ENCODE measurements around the gene FOXA2.

FOXA2 gene

DNA sequence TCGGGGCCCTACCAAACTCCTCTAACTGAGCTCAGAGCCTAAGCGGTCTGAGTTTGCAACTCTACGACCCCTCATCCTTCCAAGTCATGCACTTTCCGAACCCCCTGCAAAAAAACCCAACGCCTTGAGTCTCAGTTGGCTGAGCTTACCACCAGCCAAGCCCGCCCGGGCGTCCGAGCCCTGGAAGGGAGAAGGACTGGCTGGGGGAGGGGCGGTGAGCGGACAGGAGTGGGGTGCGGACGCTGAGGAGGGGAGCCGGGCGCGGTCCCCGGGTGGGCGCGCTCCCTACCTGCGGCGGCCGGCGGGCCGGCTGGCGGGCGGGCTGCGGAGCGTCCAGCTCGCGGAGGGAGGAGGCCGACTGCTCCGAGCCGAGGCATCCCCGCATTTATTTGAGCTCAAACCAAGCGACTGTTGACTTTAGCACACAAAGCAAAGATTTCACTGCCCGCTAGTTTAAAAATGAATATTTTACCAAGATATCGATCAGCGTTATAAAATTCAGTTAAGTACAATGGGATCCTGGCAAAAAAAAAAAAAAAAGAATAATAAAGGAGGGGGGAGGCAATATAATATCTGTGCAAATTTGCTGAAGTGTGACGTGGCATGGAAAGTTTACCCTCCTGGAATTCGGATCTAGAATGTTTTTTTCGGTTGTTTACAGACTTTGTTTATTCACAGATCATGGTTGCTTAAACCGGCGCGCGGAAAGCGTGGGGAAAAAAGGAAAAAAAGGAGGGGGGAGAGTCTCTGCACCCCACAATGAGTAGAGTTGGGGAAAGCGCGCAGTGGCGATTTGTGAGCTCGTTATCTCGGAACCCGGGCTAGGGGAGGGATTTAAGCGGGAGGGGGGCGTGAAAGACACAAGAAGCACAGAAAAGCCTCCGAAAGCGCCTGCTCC lies 5.9 kb downstream of the FOXA2 start:
- TF ChIP-seq, protein P1, sequence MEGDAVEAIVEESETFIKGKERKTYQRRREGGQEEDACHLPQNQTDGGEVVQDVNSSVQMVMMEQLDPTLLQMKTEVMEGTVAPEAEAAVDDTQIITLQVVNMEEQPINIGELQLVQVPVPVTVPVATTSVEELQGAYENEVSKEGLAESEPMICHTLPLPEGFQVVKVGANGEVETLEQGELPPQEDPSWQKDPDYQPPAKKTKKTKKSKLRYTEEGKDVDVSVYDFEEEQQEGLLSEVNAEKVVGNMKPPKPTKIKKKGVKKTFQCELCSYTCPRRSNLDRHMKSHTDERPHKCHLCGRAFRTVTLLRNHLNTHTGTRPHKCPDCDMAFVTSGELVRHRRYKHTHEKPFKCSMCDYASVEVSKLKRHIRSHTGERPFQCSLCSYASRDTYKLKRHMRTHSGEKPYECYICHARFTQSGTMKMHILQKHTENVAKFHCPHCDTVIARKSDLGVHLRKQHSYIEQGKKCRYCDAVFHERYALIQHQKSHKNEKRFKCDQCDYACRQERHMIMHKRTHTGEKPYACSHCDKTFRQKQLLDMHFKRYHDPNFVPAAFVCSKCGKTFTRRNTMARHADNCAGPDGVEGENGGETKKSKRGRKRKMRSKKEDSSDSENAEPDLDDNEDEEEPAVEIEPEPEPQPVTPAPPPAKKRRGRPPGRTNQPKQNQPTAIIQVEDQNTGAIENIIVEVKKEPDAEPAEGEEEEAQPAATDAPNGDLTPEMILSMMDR (IDR thresholded peaks at IDR 0.05; ENCODE audit: low read depth, low read length), result no peak
- H3K36me3 ChIP-seq, result no peaks in the 10 kb centered on the region
- no peak overlapping the region for H3K27ac ChIP-seq
- peaks cover 14% of the 10 kb centered on the region for H3K9me3 ChIP-seq (ENCODE audit: severe bottlenecking)
- DNase-seq, result no peak
- H3K4me3 ChIP-seq (ENCODE audit: low read depth, low read length), result no peak overlapping the region
- peaks cover 93% of the 10 kb centered on the region for H3K27me3 ChIP-seq (ENCODE audit: insufficient read depth, low read depth, severe bottlenecking)

DNA sequence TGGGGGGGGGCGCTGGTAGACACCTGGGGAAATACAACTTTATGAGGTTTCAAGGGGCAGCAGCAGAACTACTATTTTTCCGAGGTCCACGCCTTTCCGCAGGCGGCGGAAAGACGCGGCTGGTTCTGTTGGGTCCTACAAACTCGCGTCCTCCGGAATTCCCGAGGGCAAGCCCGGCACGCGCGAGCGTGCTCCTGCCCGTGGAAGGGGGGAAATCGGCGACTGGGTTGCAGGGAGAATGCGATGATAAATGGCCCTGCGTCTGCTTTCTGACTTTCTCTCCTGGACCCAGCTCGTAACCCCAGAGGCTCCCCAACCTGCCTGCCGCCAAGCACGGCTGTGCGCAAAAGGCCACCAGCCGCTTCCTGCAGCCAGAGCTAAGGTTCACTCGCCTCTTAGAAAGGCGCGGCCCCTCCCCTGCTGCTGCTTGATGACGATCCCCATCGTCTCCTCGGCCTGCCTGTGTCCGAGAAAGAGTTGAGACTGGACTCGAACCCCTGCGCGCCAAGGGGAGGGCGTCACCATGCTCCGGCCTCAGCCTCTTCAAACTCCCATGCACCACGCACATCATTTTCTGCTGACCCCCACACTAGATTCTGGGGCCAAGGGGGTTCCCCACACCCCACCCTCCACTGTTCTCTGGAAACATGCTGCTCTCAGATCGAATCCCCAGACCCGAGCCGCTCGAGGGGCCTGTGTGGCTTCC lies 6.7 kb downstream of the FOXA2 start:
- Histone ChIP-seq H3K27me3 (ENCODE audit: insufficient read depth, low read depth, severe bottlenecking) (peaks cover 93% of the 10 kb centered on the region), H3K9me3 (ENCODE audit: severe bottlenecking) (peaks cover 8% of the 10 kb centered on the region), H3K27ac (no peak overlapping the region), H3K4me3 (ENCODE audit: low read depth, low read length) (no peak overlapping the region), H3K36me3 (no peaks in the 10 kb centered on the region)
- no peak for DNase-seq
- TF ChIP-seq, protein P1 (IDR thresholded peaks at IDR 0.05; ENCODE audit: low read depth, low read length), result no peak

DNA sequence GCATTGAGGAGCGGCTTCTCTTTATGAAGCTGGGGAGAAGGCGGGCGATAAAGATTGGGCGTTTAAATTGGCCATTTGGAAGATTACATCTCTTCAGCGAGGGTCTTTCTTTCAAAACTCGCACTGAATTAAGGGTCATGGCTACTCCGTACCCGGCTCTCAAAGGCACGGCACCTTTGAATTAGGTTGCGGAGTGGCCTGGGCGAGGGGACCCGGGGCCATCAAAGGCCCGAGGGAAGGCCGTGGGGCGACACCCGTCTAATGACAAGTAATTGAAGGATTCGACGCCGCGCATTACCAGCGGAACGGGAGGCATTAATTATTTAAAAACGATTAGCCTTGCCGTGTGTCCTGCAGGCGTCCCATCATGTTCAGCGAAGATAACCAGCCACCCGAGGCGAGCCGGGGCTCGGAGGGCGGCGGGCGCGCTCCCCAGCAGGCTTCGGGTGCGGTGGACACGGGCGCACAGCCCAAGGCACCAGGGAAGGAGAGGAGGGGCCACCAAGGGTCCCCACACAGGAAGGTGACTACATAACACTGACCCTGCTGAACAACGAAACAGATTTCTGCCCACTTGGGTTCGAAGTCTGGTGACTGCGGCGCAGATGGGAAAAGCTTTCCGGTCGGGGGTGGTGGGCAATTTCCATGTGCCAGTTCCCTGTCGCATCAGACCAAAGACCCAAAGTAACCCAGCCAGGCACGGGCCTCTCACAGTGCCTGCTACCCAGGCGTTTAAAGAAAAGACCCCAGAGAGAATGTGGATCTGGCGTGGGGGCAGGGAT lies 7.4 kb downstream of the FOXA2 start:
- peaks cover 8% of the 10 kb centered on the region for H3K9me3 ChIP-seq (ENCODE audit: severe bottlenecking)
- H3K27ac ChIP-seq, result no peak overlapping the region
- H3K36me3 ChIP-seq, result no peaks in the 10 kb centered on the region
- DNase-seq, result no peak
- TF ChIP-seq, protein P1 (IDR thresholded peaks at IDR 0.05; ENCODE audit: low read depth, low read length), result no peak
- H3K27me3 ChIP-seq (ENCODE audit: insufficient read depth, low read depth, severe bottlenecking), result peaks cover 90% of the 10 kb centered on the region
- H3K4me3 ChIP-seq (ENCODE audit: low read depth, low read length), result no peak overlapping the region

DNA sequence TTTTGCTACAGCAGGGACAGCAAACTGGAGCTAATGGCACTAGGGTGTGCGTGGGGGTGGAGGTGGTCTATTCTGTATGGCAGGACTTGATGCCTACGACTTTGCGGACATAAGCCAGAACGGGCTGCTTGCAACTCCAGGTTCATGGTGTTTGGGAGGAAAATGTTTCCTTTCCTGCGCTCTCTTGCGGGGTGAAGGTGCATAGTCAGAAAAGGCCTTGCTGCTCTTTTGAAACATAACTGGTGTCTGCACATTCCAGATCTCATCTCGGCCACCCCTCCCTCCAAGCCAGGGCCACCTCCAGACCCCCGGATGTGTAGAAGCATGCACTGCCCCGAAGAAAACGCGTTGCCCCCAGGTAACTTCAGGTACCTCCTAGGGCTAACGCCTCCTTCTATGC lies 8.1 kb downstream of the FOXA2 start:
- Histone ChIP-seq H3K36me3 (no peaks in the 10 kb centered on the region), H3K27me3 (ENCODE audit: insufficient read depth, low read depth, severe bottlenecking) (peaks cover 90% of the 10 kb centered on the region), H3K9me3 (ENCODE audit: severe bottlenecking) (peaks cover 8% of the 10 kb centered on the region), H3K27ac (no peak overlapping the region), H3K4me3 (ENCODE audit: low read depth, low read length) (no peak overlapping the region)
- no peak for DNase-seq
- TF ChIP-seq, protein P1 (IDR thresholded peaks at IDR 0.05; ENCODE audit: low read depth, low read length), result no peak

DNA sequence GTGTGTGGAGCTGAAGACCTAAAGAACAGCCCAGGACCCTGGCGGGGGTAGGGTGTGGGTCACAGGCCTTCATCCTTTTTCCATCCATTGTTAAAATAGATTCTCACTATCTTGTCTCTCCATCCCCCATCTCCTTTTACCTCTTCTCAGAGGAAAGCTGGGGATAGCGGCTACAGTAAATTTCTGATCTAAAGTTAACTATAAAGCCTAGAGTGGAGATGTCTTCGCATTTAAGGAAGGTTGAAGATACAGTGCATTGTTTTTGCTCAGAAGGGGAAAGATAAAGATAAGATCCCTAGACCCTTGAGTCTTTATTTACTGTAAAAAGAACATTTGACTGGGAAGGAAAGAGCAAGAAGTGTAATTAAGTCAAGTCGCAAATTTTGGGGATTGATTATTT lies 8.6 kb downstream of the FOXA2 start:
- Histone ChIP-seq H3K9me3 (ENCODE audit: severe bottlenecking) (peaks cover 8% of the 10 kb centered on the region), H3K36me3 (no peaks in the 10 kb centered on the region), H3K4me3 (ENCODE audit: low read depth, low read length) (no peak overlapping the region), H3K27ac (no peak overlapping the region), H3K27me3 (ENCODE audit: insufficient read depth, low read depth, severe bottlenecking) (peaks cover 90% of the 10 kb centered on the region)
- DNase-seq, result no peak
- TF ChIP-seq, protein P1 (IDR thresholded peaks at IDR 0.05; ENCODE audit: low read depth, low read length), result no peak

Measured in WERI-Rb-1 (cell line).